Stimulated activated naive CD8-positive, alpha-beta T cell treated with anti-CD3 and anti-CD28 coated beads, Interleukin-15, Interleukin-2, amounts not matched to agents 100 ng/mL and 50 ng/mL, for 24 hours (primary cell): ENCODE measurements around the gene STXBP4.

ENCODE experiments used
- H3K27ac Mint-ChIP-seq: one replicate; pipeline ENCODE4 v1.8.0; 2021; ENCODE audit warnings: mild to moderate bottlenecking, mixed read lengths
- H3K27me3 Mint-ChIP-seq: one replicate; pipeline ENCODE4 v1.8.0; 2021; ENCODE audit warnings: mixed read lengths
- H3K36me3 Mint-ChIP-seq: one replicate; pipeline ENCODE4 v1.8.0; 2021; ENCODE audit warnings: low read depth, mixed read lengths
- H3K4me1 Mint-ChIP-seq: one replicate; pipeline ENCODE4 v1.8.0; 2021; ENCODE audit warnings: low read depth, mixed read lengths
- H3K4me3 Mint-ChIP-seq: one replicate; pipeline ENCODE4 v1.8.0; 2021; ENCODE audit warnings: mild to moderate bottlenecking, mixed read lengths
- H3K9me3 Mint-ChIP-seq: one replicate; pipeline ENCODE4 v1.8.0; 2021; ENCODE audit warnings: mixed read lengths

Gene STXBP4

DNA sequence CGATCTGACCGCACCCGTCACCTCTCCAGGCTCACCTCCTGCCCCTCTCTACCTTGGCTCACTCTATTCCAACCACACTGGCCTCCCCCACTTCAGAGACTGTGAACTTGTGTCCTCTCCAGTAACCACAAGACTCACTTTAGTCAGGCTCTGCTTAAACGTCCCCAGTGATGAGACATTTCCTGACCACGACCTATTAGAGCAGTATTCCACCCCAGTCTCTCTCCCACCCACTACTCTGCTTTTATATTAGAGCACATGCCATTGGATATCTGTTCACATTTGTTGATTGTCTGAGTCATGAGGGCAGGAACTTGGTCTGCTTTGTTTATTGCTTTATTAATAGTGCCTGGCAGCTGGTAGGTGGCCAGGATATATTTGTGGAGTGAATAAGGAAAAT lies 20.2 kb upstream of the STXBP4 start:
- H3K4me3 Mint-ChIP-seq, result no peak overlapping the region
- no peak overlapping the region for H3K27ac Mint-ChIP-seq
- H3K9me3 Mint-ChIP-seq, result no peaks in the 10 kb centered on the region
- H3K36me3 Mint-ChIP-seq, result peaks cover 9% of the 10 kb centered on the region
- H3K27me3 Mint-ChIP-seq, result peaks cover 18% of the 10 kb centered on the region
- H3K4me1 Mint-ChIP-seq, result peaks cover 12% of the 10 kb centered on the region

DNA sequence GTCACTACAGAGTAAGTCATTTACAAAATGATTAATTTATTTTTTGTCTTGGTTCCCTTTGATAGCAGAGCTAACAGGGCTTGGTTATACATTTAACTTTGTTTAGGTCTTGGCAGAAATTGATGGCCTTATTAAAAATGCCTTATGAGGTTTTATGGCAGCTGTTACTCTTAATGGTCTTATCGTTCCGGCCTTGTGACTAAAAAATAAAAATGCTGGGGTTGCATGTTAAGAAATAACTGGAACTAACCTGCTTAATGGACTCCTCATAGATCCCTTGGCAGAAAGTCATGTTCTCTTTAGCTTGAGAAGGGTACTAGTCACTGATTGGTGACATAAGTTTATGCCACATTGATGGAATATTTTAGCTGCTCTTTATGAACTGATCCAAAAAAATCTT lies 18.4 kb upstream of the STXBP4 start:
- H3K4me1 Mint-ChIP-seq, result peaks cover 12% of the 10 kb centered on the region
- no peak overlapping the region for H3K4me3 Mint-ChIP-seq
- peaks cover 13% of the 10 kb centered on the region for H3K36me3 Mint-ChIP-seq
- no peaks in the 10 kb centered on the region for H3K9me3 Mint-ChIP-seq
- no peak overlapping the region for H3K27ac Mint-ChIP-seq
- peaks cover 11% of the 10 kb centered on the region for H3K27me3 Mint-ChIP-seq

DNA sequence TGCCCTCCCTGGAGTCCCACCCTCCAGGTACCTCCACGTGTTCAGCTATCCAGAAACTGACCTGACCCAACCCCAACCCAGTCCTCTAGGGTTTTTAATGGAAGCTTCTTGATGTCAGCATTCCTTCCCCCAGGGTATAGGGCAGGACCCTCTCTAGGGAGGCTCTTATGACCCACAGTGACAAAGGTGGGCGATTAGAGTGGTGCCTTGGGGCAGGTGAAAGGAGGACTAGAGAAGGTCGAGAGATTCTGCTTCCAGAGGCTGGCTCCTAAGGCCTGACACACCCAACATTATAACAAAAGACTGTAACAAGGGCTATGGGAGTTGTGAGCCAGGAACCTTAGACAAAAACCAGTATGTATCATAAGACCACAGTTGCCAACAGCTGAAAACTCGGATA lies 17.3 kb upstream of the STXBP4 start:
- H3K27me3 Mint-ChIP-seq, result peaks cover 11% of the 10 kb centered on the region
- H3K9me3 Mint-ChIP-seq, result no peaks in the 10 kb centered on the region
- H3K4me3 Mint-ChIP-seq, result no peak overlapping the region

DNA sequence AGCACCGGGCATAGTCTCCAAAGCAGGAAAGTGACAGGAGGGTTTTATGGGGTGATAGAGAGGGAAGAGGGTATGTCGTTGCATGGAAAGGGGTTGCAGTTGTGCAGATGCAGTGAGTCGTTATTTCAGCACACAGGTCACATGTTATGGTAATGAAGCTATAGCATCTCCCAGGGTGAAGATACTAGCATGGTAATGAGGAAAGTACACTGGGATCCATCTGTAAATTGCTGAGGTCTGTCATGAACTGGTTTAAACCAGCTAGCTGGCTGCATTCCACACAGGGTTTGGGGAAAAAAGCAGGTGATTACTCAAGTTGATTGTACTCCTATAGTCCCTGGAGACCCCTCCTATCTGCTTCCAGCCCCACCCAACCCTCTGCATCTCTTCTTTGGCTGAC lies 11.8 kb upstream of the STXBP4 start:
- Mint-ChIP-seq H3K27ac (no peak overlapping the region), H3K9me3 (no peaks in the 10 kb centered on the region), H3K36me3 (peaks cover 40% of the 10 kb centered on the region), H3K27me3 (no peaks in the 10 kb centered on the region), H3K4me1 (no peaks in the 10 kb centered on the region), H3K4me3 (no peak overlapping the region)

More for the DNA sequence above, 17.3 kb upstream of the STXBP4 start:
- H3K4me1 Mint-ChIP-seq, result peaks cover 9% of the 10 kb centered on the region
- H3K36me3 Mint-ChIP-seq, result peaks cover 13% of the 10 kb centered on the region
- no peak overlapping the region for H3K27ac Mint-ChIP-seq

- Mint-ChIP-seq H3K27ac (no peak overlapping the region), H3K4me1 (peaks cover 17% of the 10 kb centered on the region), H3K4me3 (no peak overlapping the region), H3K27me3 (no peaks in the 10 kb centered on the region), H3K36me3 (peaks cover 28% of the 10 kb centered on the region), H3K9me3 (no peaks in the 10 kb centered on the region)
Observed at GRCh38 chr17:54967621-54968261, 824 bp upstream of the STXBP4 start.

- Mint-ChIP-seq H3K27ac (no peak overlapping the region), H3K4me1 (peaks cover 17% of the 10 kb centered on the region), H3K9me3 (no peaks in the 10 kb centered on the region), H3K27me3 (no peaks in the 10 kb centered on the region), H3K4me3 (no peak overlapping the region), H3K36me3 (peaks cover 22% of the 10 kb centered on the region)
Observed at GRCh38 chr17:54968988-54969332, 395 bp downstream of the STXBP4 start.

- Mint-ChIP-seq H3K27me3 (no peaks in the 10 kb centered on the region), H3K36me3 (peaks cover 13% of the 10 kb centered on the region), H3K4me1 (peaks cover 17% of the 10 kb centered on the region), H3K27ac (no peak overlapping the region), H3K4me3 (peak overlapping the region; percentile 12), H3K9me3 (no peaks in the 10 kb centered on the region)
Observed at GRCh38 chr17:54969658-54970572, 1.4 kb downstream of the STXBP4 start.

DNA sequence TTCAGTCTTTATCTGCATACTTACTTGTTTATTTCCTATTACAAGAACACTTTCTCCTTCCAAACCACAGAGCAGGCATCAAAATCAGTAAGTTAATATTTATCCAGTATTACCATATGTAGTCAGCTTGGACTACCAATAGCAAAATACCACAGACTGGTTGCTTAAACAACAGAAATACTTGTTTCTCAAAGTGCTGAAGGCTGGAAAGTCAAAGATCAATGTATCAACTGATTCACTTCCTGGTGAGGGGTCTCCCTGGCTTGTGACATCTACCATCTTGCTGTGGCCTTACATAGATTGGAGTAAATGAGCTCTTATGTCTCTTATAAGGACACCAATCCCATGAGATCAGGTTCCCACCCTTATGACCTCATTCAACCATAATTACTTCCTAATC lies 2.6 kb downstream of the STXBP4 start:
- Mint-ChIP-seq H3K9me3 (no peaks in the 10 kb centered on the region), H3K27me3 (no peaks in the 10 kb centered on the region), H3K27ac (no peak overlapping the region), H3K4me1 (peaks cover 11% of the 10 kb centered on the region), H3K36me3 (peaks cover 4% of the 10 kb centered on the region), H3K4me3 (no peak overlapping the region)

DNA sequence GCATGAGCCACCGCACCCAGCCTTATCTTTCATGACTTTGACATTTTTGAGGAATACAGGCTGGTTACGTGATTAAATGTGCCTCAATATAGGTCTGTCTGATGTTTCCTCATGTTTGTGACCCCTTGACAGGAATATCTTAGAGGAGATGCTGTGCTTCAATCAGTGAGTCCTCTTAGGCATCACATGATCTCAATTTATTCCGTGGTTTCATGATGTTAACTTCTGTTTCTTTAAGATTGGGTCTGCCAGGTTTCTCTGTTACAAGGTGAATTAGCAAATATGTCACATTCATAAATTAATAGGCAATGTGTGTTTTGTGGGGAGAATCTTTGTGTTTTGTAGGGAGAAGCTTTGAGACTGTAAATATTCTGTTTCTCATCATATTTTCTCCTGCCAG lies 3.3 kb downstream of the STXBP4 start:
- H3K4me3 Mint-ChIP-seq, result no peak overlapping the region
- no peaks in the 10 kb centered on the region for H3K36me3 Mint-ChIP-seq
- H3K27me3 Mint-ChIP-seq, result no peaks in the 10 kb centered on the region
- no peaks in the 10 kb centered on the region for H3K9me3 Mint-ChIP-seq
- H3K27ac Mint-ChIP-seq, result no peak overlapping the region
- H3K4me1 Mint-ChIP-seq, result peaks cover 4% of the 10 kb centered on the region

DNA sequence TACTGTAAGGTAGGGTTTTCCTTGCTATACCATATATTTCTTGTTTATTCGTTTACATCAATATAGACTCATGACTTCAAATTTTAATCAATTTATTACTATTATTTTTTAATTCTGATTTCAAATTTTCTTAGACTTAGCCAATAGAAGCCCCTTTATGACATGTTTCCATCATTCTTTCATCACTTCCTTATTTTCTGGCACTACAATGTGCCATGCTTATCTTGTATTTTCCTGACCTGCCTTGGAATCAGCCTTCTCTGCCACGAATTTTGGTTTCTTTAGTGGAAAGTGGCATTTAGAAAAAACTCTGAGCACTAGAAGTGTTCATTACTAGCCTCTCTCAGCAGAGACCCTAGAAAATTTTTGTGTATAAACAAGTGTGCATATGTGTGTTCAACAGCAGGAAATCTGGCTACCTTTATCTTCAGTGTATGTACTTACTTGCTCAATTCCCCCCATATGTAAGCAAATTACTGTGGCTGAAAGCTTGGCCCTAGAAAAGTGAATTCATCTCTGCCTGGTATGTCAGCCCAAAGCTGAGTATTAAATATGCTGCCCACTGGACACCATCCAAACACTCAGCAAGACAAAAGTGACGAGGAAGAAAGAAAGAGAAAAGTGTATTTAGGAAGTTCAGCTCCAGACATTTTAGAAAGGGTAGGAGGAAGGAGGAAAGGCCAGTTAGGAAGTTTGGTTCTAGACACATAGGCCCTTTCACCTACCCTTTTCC lies 4.0 kb downstream of the STXBP4 start:
- Mint-ChIP-seq H3K36me3 (no peaks in the 10 kb centered on the region), H3K9me3 (no peaks in the 10 kb centered on the region), H3K27ac (no peak overlapping the region), H3K4me3 (no peak overlapping the region), H3K4me1 (no peaks in the 10 kb centered on the region), H3K27me3 (no peaks in the 10 kb centered on the region)

DNA sequence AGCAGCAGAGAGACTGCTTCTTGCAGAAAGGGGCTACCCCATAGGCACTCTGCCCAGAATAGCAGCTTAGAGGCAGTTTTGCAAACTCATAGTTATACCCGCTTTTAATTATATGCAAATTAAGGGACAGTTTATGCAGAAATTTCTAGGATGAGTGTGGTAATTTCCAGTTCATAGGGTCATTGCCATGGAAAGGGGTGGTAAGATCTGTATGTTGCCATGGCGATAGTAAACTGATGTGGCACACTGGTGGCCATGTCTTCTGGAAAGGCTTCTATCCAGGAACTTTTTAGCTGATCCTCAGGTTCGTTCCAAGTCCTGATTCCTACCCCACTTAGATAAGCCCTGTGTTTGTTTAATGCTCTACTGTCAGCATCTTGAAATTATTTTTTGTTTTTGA lies 6.2 kb downstream of the STXBP4 start:
- H3K36me3 Mint-ChIP-seq, result no peaks in the 10 kb centered on the region
- no peak overlapping the region for H3K4me3 Mint-ChIP-seq
- no peaks in the 10 kb centered on the region for H3K9me3 Mint-ChIP-seq
- no peak overlapping the region for H3K27ac Mint-ChIP-seq
- H3K4me1 Mint-ChIP-seq, result no peaks in the 10 kb centered on the region
- no peaks in the 10 kb centered on the region for H3K27me3 Mint-ChIP-seq

DNA sequence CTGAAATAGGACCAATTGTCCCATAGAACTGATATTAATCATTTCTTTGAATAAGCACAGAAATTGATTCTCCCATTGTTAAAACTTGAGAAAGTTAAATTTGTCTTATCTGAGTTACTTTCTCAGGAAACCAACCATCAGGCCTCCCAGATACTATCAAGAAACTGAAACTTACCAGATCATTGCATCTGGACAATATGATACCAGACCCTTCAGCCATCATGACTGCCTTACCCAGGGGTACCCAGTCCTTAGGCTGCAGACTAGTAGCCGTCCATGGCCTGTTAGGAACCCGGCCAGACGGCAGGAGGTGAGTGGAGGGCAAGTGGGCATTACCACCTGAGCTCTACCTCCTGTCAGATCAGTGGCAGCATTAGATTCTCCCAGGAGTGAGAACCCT lies 7.8 kb downstream of the STXBP4 start:
- Mint-ChIP-seq H3K27ac (no peak overlapping the region), H3K9me3 (no peaks in the 10 kb centered on the region), H3K4me3 (no peak overlapping the region), H3K4me1 (no peaks in the 10 kb centered on the region), H3K27me3 (no peaks in the 10 kb centered on the region), H3K36me3 (peaks cover 7% of the 10 kb centered on the region)

- Mint-ChIP-seq H3K27ac (no peak overlapping the region), H3K27me3 (no peaks in the 10 kb centered on the region), H3K4me3 (no peak overlapping the region), H3K36me3 (peaks cover 8% of the 10 kb centered on the region), H3K9me3 (no peaks in the 10 kb centered on the region), H3K4me1 (no peaks in the 10 kb centered on the region)
Observed at GRCh38 chr17:54977744-54978143, 9.2 kb downstream of the STXBP4 start.

GRCh38 chr17:54979657-54980056 lies 11.1 kb downstream of the STXBP4 start:
- H3K4me3 Mint-ChIP-seq, result no peak overlapping the region
- no peaks in the 10 kb centered on the region for H3K4me1 Mint-ChIP-seq
- H3K9me3 Mint-ChIP-seq, result no peaks in the 10 kb centered on the region
- peaks cover 8% of the 10 kb centered on the region for H3K36me3 Mint-ChIP-seq
- H3K27me3 Mint-ChIP-seq, result no peaks in the 10 kb centered on the region
- no peak overlapping the region for H3K27ac Mint-ChIP-seq

GRCh38 chr17:54980375-54980774 lies 11.8 kb downstream of the STXBP4 start:
- no peaks in the 10 kb centered on the region for H3K9me3 Mint-ChIP-seq
- no peak overlapping the region for H3K27ac Mint-ChIP-seq
- peaks cover 8% of the 10 kb centered on the region for H3K36me3 Mint-ChIP-seq
- H3K27me3 Mint-ChIP-seq, result no peaks in the 10 kb centered on the region
- no peak overlapping the region for H3K4me3 Mint-ChIP-seq
- H3K4me1 Mint-ChIP-seq, result no peaks in the 10 kb centered on the region
